ENCODE data around the gene ADAM12.
A peak's percentile ranks its signal among the peaks of the same experiment; 100 is the strongest.

The ADAM12 gene

GRCh38 chr10:126037946-126038345 lies 350.3 kb downstream of the ADAM12 start:
- no peak for DNase-seq

- DNase-seq: no peak
These were observed 351.8 kb downstream of the ADAM12 start for GRCh38 chr10:126036515-126036914.

- DNase-seq: no peak
These were observed 353.7 kb downstream of the ADAM12 start for GRCh38 chr10:126034586-126034985.

GRCh38 chr10:126029999-126030398 lies 358.3 kb downstream of the ADAM12 start:
- DNase-seq: no peak

GRCh38 chr10:126027692-126028091 lies 360.6 kb downstream of the ADAM12 start:
- no peak for DNase-seq

- no peak for DNase-seq
These were observed 365.4 kb downstream of the ADAM12 start for GRCh38 chr10:126022841-126023240.

- no peak for DNase-seq
These were observed 366.3 kb downstream of the ADAM12 start for GRCh38 chr10:126021833-126022500.

- DNase-seq: no peak
These were observed 370.2 kb downstream of the ADAM12 start for GRCh38 chr10:126017961-126018560.

- DNase-seq: no peak
These were observed 371.4 kb downstream of the ADAM12 start for GRCh38 chr10:126016882-126017281.

GRCh38 chr10:126016156-126016805 lies 372.0 kb downstream of the ADAM12 start:
- DNase-seq: no peak

GRCh38 chr10:126015413-126015812 lies 372.9 kb downstream of the ADAM12 start:
- DNase-seq: no peak

GRCh38 chr10:126014309-126014708 lies 374.0 kb downstream of the ADAM12 start:
- DNase-seq: no peak

GRCh38 chr10:126013489-126014281 lies 374.6 kb downstream of the ADAM12 start:
- DNase-seq: no peak

- no peak for DNase-seq
These were observed 375.8 kb downstream of the ADAM12 start for GRCh38 chr10:126012485-126012884.

GRCh38 chr10:126011995-126012394 lies 376.3 kb downstream of the ADAM12 start:
- DNase-seq: no peak

- DNase-seq: no peak
These were observed 378.6 kb downstream of the ADAM12 start for GRCh38 chr10:126009650-126010049.

GRCh38 chr10:126006906-126007305 lies 381.4 kb downstream of the ADAM12 start:
- peak; percentile 15 for DNase-seq

GRCh38 chr10:126006264-126006663 lies 382.0 kb downstream of the ADAM12 start:
- DNase-seq: no peak

GRCh38 chr10:126004752-126005151 lies 383.5 kb downstream of the ADAM12 start:
- no peak for DNase-seq

- no peak for DNase-seq
These were observed 386.7 kb downstream of the ADAM12 start for GRCh38 chr10:126001576-126001975.

- DNase-seq: no peak
These were observed 388.6 kb downstream of the ADAM12 start for GRCh38 chr10:125999694-126000093.

GRCh38 chr10:125997586-125997985 lies 390.7 kb downstream of the ADAM12 start:
- no peak for DNase-seq

GRCh38 chr10:125995726-125996304 lies 392.5 kb downstream of the ADAM12 start:
- DNase-seq: no peak
